ENCODE measurements around the gene SNAPC1.
"Not testable (repeated sequence)": the region's sequence is repeated elsewhere in the genome, so short reads cannot be mapped to it uniquely, and the experiment has no call there.

The SNAPC1 gene

GRCh38 chr14:61750708-61751474 is 11.3 kb upstream of the SNAPC1 start:
- peak overlapping the region; percentile 52 for H3K4me3 ChIP-seq (ENCODE audit: low read length)
- TF ChIP-seq CTCF (conservative IDR thresholded peaks at IDR 0.05; ENCODE audit: low read length), result no peak
- peak; percentile 85 for DNase-seq (ENCODE audit: low read depth)

GRCh38 chr14:61751475-61751989 is 10.7 kb upstream of the SNAPC1 start:
- no peak for DNase-seq (ENCODE audit: low read depth)
- H3K4me3 ChIP-seq (ENCODE audit: low read length), result peak overlapping the region; percentile 32
- TF ChIP-seq CTCF (conservative IDR thresholded peaks at IDR 0.05; ENCODE audit: low read length), result no peak

GRCh38 chr14:61752626-61753025 is 9.6 kb upstream of the SNAPC1 start:
- no peak for TF ChIP-seq CTCF (conservative IDR thresholded peaks at IDR 0.05; ENCODE audit: low read length)
- DNase-seq (ENCODE audit: low read depth), result no peak
- no peak overlapping the region for H3K4me3 ChIP-seq (ENCODE audit: low read length)

- no peak overlapping the region for H3K4me3 ChIP-seq (ENCODE audit: low read length)
- DNase-seq (ENCODE audit: low read depth), result peak; percentile 36
- peak; percentile 26 for TF ChIP-seq CTCF (conservative IDR thresholded peaks at IDR 0.05; ENCODE audit: low read length)
Observed at GRCh38 chr14:61753631-61754030, 8.6 kb upstream of the SNAPC1 start.

GRCh38 chr14:61754627-61755381 is 7.4 kb upstream of the SNAPC1 start:
- DNase-seq (ENCODE audit: low read depth), result peak; percentile 70
- no peak for TF ChIP-seq CTCF (conservative IDR thresholded peaks at IDR 0.05; ENCODE audit: low read length)

GRCh38 chr14:61755382-61755742 is 6.9 kb upstream of the SNAPC1 start:
- peak; percentile 38 for DNase-seq (ENCODE audit: low read depth)

More at GRCh38 chr14:61754627-61755381, 7.4 kb upstream of the SNAPC1 start:
- no peak overlapping the region for H3K4me3 ChIP-seq (ENCODE audit: low read length)

GRCh38 chr14:61756135-61756534 is 6.1 kb upstream of the SNAPC1 start:
- H3K4me3 ChIP-seq (ENCODE audit: low read length), result no peak overlapping the region
- DNase-seq (ENCODE audit: low read depth), result no peak
- TF ChIP-seq CTCF (conservative IDR thresholded peaks at IDR 0.05; ENCODE audit: low read length), result no peak

More at GRCh38 chr14:61755382-61755742, 6.9 kb upstream of the SNAPC1 start:
- not testable (repeated sequence) for H3K4me3 ChIP-seq (ENCODE audit: low read length)

All from AG10803 (cell line).